Rectal smooth muscle tissue (tissue), 1 donor: ENCODE data around the gene FGF3.

Experiments
- H3K27ac ChIP-seq: one replicate; pipeline ENCODE4 v1.7.0; 2013; ENCODE audit warnings: low read depth, low read length, inconsistent platforms
- H3K27me3 ChIP-seq: one replicate; pipeline ENCODE4 v1.7.0; 2013; ENCODE audit warnings: low read length; ENCODE audit not compliant: control insufficient read depth, insufficient read depth
- H3K36me3 ChIP-seq: one replicate; pipeline ENCODE4 v1.7.0; 2013; ENCODE audit warnings: low read length; ENCODE audit not compliant: control insufficient read depth, insufficient read depth
- H3K4me1 ChIP-seq: one replicate; pipeline ENCODE4 v1.7.0; 2013; ENCODE audit warnings: low read length; ENCODE audit not compliant: control insufficient read depth, insufficient read depth
- H3K4me3 ChIP-seq: one replicate; pipeline ENCODE4 v1.7.0; 2013; ENCODE audit warnings: low read length
- H3K9ac ChIP-seq: one replicate; pipeline ENCODE4 v1.7.0; 2013; ENCODE audit warnings: low read length

The FGF3 gene

DNA sequence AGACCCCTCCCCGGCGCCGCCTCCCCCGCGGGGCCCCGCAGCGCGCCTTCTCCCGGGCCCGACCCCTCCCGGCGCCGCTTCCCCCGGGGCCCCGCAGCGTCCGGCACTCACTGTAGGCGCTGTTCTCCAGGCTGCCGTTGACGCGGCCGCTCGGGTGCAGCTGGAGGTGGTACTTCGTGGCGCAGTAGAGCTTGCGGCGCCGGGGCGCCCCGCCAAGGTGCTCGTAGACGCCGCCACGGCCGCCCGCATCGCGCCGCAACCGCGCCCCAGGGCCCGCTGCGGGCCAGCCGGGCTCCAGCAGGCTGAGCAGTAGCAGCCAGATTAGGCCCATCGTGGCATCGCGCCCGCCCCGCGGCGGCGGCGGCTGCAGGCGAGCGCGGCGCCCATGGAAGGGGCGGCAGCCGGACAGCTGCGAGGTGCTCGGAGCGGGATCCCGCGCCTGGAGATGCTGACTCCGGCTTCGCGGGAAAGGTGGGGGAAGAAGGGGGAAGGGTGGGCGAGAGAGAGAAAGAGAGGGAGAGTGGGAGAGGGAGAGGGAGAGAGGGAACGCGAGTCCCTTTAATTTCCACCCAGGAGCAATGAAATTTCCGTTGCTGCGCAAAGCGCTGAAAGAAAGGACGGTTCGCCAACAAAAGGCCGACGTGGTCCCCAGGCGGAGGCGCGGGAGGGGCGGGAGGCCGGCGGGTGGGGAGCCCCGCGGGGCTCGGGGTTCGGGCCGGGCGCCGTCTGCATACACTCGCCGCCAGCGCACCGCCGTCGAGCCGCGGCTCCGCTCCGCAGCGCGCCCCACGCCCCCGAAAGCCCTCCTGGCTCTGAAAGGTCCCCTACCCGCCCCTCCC, at the start of gene FGF3:
Gene FGF3, minus strand, starts transcription at position 814 of the 839 bp plus-strand sequence. Its CDS starts 483 bp downstream, at position 331.
- H3K27me3 ChIP-seq: peaks cover 15% of the 10 kb centered on the region
- no peaks in the 10 kb centered on the region for H3K36me3 ChIP-seq

DNA sequence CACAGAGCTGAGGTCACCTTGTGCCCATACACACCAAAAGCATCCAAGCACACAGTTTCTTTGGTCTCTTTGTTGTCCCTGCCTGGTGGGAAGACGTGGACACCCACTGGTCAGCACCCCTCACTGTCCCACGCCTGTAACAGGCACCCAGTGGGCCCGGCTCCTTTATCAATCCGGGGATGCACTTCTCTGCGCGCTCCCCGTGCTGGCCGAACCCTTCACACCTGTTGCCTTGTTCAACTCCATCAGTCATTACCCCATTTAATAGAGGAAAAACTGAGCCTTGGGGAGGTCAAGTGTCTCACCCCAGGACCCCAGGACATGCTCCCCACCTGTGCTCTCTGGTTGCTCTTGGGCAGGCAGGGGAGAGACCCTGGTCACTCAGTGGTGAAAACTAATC, 49.7 kb upstream of the FGF3 start:
- peaks cover 4% of the 10 kb centered on the region for H3K27me3 ChIP-seq
- H3K4me1 ChIP-seq: no peaks in the 10 kb centered on the region
- H3K4me3 ChIP-seq: no peak overlapping the region
- no peak overlapping the region for H3K27ac ChIP-seq
- no peak overlapping the region for H3K9ac ChIP-seq
- H3K36me3 ChIP-seq: no peaks in the 10 kb centered on the region

More for the DNA sequence above, at the start of gene FGF3:
- H3K4me1 ChIP-seq: no peaks in the 10 kb centered on the region
- H3K27ac ChIP-seq: no peak within 1 kb of the TSS
- no peak within 1 kb of the TSS for H3K9ac ChIP-seq
- no peak within 1 kb of the TSS for H3K4me3 ChIP-seq

DNA sequence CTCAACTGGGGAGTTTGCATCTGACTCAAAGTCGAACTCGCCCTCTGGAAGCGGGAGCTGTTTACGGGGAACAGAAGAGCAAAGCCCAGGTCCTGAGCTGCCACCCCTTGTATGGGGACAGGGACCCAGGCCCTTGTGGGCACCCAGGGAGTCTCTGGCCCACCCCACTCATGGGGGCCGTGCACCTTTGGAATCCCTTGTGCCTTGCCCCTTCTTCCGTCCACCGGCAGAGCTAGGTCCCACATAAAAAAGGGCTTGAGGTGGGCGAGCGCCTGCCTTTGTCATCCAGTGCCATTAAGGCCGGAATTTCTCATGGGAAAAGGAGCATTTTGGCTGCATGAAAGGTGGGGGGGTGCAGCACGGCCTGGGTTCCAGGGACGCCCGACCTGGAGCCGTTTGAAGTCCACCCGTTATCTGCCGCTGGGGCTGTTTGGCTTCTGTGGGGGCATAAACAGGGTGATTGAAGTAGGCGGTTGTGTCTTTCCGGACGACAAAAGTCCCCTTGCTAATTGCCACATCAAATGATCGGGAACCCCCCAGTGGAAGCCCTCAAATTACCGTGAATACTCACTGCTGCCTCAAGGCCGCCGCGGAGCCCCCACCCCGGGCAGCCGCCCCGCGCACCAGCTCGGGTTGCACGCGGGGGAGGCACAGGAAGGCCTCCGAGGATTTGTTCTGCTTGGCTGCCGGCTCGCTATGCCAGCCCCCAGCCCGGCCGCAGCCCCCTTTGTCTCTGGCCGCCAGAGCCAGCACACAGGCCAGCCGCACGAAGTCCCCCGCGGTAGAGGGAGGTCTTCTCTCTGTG, 49.0 kb upstream of the FGF3 start:
- no peaks in the 10 kb centered on the region for H3K36me3 ChIP-seq
- H3K4me1 ChIP-seq: no peaks in the 10 kb centered on the region
- no peak overlapping the region for H3K9ac ChIP-seq
- H3K27ac ChIP-seq: no peak overlapping the region
- no peak overlapping the region for H3K4me3 ChIP-seq
- H3K27me3 ChIP-seq: peaks cover 4% of the 10 kb centered on the region

GRCh38 chr11:69867076-69868005, 48.1 kb upstream of the FGF3 start:
- Histone ChIP-seq H3K4me1 (no peaks in the 10 kb centered on the region), H3K27ac (no peak overlapping the region), H3K9ac (no peak overlapping the region), H3K36me3 (no peaks in the 10 kb centered on the region), H3K4me3 (no peak overlapping the region), H3K27me3 (peaks cover 4% of the 10 kb centered on the region)

DNA sequence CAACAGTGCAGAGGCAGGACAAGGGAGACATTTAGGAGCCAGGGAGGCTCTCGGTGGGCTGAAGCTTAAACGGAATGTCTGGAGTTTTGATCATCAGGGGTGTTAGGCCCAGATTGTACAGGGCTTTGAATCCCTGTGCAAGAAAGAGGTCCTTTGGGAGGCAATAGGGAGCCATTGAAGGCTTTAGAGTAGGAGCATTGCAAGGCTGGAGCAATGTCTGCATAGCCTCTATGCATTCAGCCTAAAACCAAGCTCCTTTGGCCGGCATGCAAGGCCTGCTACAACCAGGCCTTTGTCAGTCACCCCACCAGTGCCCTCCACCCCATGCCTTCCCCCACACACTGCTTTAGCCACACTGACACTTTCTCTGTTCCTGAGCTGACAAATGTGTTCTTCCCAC, 47.4 kb upstream of the FGF3 start:
- Histone ChIP-seq H3K4me1 (no peaks in the 10 kb centered on the region), H3K9ac (no peak overlapping the region), H3K4me3 (no peak overlapping the region), H3K27ac (no peak overlapping the region), H3K27me3 (peaks cover 4% of the 10 kb centered on the region), H3K36me3 (no peaks in the 10 kb centered on the region)

GRCh38 chr11:69865707-69866106, 46.5 kb upstream of the FGF3 start:
- Histone ChIP-seq H3K36me3 (no peaks in the 10 kb centered on the region), H3K27me3 (peaks cover 4% of the 10 kb centered on the region), H3K9ac (no peak overlapping the region), H3K27ac (no peak overlapping the region), H3K4me3 (no peak overlapping the region), H3K4me1 (no peaks in the 10 kb centered on the region)

- no peak overlapping the region for H3K27ac ChIP-seq
- peaks cover 4% of the 10 kb centered on the region for H3K27me3 ChIP-seq
- H3K4me1 ChIP-seq: no peaks in the 10 kb centered on the region
- H3K9ac ChIP-seq: no peak overlapping the region
- H3K36me3 ChIP-seq: no peaks in the 10 kb centered on the region
- no peak overlapping the region for H3K4me3 ChIP-seq
Measured at GRCh38 chr11:69864686-69865661, 45.8 kb upstream of the FGF3 start.

DNA sequence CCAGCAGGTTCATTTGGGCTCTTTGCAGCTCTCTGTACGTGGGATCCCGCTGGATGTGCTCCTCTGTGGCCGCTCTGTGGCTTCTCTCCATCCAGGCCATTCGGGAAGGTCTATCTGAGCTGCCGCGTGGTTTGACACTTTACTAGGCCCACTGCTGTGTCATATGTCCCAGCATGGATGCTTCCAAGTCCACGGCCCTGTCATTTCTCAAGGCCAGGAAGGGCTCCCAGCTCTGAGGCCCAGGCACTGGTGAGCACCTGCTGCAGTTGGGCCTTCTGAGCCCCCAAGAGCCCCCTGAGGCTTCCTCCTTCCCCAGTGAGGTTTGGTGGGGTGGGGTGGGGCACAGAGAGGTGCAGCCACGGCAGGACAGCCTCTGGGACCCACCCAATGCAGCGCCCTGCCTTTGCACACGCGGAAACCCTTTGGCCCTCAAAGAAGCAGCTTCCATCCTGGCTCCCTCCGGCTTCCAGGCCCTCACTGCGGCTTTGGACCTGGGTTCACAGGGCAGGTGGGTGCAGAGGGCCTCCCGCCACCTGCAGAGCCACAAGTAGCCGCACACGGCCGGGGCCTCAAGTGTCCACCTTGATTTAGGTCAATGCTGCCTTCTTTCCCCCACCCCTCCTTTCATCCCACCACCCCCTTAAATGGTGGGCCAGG, 44.5 kb upstream of the FGF3 start:
- no peak overlapping the region for H3K9ac ChIP-seq
- no peaks in the 10 kb centered on the region for H3K4me1 ChIP-seq
- H3K27ac ChIP-seq: no peak overlapping the region
- H3K27me3 ChIP-seq: peaks cover 4% of the 10 kb centered on the region
- H3K4me3 ChIP-seq: no peak overlapping the region
- H3K36me3 ChIP-seq: no peaks in the 10 kb centered on the region

DNA sequence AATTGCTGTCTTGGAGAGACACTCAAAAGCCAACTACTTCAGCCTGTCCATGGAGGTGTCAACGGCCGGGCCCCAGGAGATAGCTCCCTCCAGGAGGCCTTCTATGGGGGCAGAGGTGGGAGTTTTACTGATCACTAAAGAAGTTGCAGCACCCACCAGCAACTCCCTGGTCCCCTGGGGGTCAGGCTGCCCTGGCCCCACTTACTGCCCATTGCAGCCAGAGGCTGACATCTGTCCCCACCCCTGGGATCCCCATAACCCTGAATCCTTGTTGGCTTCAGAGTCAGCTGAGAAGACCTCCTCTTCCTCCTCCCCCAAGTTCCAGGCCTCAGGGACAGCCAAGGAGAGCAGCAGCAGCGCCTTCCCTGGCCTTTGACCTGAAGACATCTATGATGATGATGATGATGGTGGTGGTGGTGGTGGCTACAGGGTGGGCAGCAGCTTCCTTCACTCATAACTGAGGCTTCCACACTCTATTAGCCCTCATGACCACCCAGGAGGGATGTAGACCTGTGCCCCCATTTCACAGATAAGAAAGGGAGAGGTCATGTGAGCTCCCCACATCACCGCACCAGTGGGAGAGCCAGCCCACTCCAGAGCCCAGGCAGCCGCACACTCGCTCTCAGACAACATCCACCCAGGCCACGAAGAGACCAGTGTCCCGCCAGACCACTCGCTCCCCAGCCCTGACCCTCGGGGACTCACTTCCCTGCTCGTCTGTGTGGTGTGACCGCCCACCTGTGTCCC, 43.8 kb upstream of the FGF3 start:
- no peak overlapping the region for H3K4me3 ChIP-seq
- no peak overlapping the region for H3K27ac ChIP-seq
- peaks cover 4% of the 10 kb centered on the region for H3K27me3 ChIP-seq
- H3K4me1 ChIP-seq: no peaks in the 10 kb centered on the region
- no peak overlapping the region for H3K9ac ChIP-seq
- no peaks in the 10 kb centered on the region for H3K36me3 ChIP-seq

DNA sequence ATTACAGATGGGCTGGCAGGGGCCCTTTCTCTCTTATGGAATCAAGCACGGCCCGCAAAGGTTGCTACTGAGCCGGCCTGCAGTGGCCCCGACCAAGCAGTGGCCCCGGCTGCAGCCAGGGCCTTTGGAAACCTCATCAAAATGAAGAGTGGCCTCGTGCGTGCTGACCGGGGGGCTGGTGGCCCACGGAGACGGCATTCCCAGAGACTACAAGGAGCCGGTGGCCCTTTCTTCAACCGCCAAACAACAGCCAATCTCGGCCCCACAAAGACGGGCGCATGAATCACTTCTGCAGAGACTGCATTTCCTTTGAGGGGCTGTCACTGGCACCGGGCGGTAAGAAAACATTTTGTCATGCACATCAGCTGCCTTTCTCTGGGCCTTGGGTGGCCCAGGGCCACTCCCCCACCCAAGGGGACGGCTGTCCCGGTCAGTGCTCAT, 43.1 kb upstream of the FGF3 start:
- peaks cover 4% of the 10 kb centered on the region for H3K27me3 ChIP-seq
- no peak overlapping the region for H3K4me3 ChIP-seq
- no peak overlapping the region for H3K27ac ChIP-seq
- no peaks in the 10 kb centered on the region for H3K4me1 ChIP-seq
- no peak overlapping the region for H3K9ac ChIP-seq
- no peaks in the 10 kb centered on the region for H3K36me3 ChIP-seq
